Subcutaneous adipose tissue (tissue), 4 donors: ENCODE data around the gene TMEM63A. TPM values are rescaled to one million over a fixed set of nuclear protein-coding genes. Genes with fewer than 3 reads are reported as not detected.

Experiments used
- CTCF ChIP-seq: fragments of 450-650 bp; IDR thresholded peaks from one replicate; pipeline ENCODE4 v1.5.1; 2016; ENCODE audit warnings: low read depth, mild to moderate bottlenecking, control low read depth, antibody characterized with exemption, moderate library complexity
- total RNA-seq, 4 donors: library from RNA; depleted of rRNA; stranded (reverse); fragments of >200 nt; gene quantifications; one replicate each; pipeline ENCODE4 v1.1.0, GENCODE V29; 2016

Gene TMEM63A
- total RNA-seq, 4 donors from 2014 or later: 65.5 to 115 (median 68.3) TPM

DNA sequence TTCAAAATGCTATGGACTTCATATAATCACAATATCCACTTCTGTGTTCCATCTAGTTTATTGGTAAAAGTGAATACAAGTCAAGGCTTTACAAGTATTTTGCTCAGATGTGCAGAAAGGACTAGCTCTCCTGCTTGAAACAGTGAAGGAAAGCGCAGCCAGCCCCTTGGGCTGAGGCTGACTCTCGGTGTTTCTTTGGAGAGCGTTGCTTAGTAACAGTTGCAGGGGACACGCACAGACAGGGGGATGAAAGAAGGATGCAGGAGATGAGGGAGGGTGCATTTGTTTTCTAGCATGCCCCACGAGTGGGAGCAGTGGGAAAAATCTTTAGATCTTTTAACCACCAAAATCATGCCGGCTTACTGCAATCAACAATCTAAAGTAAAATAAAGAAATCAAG lies 32.8 kb upstream of the TMEM63A start:
- no peak for TF ChIP-seq CTCF

- no peak for TF ChIP-seq CTCF
Observed at GRCh38 chr1:225914391-225914790, 32.2 kb upstream of the TMEM63A start.

DNA sequence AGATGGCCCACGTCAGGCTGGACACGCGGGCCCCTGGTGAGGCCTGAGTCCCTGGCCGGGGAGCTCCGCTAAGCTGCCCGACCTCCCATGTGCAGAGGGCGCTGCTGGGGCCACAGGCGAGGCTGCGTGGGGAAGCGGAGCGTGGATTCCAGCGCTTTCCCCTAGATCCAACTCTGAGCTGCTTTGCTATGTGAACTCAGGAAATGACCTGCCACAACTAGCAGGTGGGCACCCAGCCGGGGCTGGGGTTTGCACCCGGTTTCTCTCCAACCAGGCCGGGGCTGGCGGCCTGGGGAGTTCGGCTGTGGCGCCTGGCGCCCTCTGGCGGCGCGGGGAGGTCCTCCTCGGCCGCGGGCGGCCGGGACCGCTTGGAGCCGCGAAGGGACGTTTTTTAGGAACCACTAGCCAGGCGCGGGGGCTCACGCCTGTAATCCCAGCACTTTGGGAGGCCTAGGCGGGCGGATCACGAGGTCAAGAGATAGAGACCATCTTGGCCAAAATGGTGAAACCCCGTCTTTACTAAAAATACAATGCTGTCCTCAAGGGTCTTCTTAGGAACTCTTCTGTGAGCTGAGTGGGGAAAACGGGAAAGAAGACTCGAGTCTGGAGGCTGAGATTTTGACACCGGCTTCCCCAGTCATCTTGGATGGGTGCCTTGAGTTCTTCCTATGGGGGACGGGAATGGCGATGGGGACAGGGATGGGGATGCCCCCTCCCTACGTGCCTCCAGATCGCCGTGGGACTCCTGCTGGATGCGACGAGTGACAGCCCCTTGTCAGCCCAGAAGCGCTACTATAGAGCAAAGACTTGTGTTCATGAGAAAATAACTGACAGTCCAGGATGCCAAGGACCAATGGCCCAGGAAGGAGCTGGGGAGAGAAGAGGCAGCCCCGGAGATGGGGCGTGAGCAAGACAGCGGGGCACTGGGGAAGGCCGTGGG lies 29.3 kb upstream of the TMEM63A start:
- no peak for TF ChIP-seq CTCF

DNA sequence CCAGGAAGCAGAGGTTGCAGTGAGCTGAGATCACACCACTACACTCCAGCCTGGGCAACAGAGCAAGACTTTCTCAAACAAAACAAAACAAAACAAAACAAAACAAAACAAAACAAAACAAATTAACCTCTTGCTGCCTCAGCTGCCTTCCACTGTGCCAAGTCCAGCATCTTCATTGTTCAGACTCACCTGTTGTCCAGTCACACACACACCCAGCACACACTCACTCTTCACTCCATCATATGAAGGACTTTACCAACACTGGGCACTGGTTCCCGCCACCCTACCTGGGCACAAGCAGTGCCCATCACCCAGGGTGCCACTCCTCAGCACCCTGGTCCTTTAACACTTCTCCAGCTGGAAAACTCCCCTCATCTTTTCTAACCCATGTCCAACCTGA lies 27.3 kb upstream of the TMEM63A start:
- no peak for TF ChIP-seq CTCF

- no peak for TF ChIP-seq CTCF
Observed at GRCh38 chr1:225908773-225909172, 26.6 kb upstream of the TMEM63A start.

GRCh38 chr1:225908013-225908640 lies 25.9 kb upstream of the TMEM63A start:
- TF ChIP-seq CTCF: no peak

DNA sequence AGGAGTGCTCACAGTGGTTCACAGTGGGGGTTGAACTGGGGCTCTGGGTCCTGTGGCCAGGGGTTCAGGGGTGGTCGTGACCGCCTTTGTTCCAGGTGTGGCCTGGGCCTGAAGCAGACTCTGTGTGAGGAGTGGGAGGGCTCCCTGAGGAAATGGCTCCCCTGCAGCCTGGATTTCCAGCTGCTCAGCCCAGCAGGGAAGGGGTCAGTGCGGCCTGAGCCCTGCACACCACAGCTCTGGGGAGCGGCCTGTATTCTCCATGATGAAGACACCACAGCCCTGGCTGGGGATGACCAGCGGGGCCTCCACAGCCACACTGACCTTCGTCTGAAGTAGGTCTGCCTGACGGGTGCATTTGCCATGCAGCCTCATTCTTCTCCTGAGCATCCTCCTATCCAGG lies 25.2 kb upstream of the TMEM63A start:
- no peak for TF ChIP-seq CTCF
